Activated CD8-positive, alpha-beta T cell treated with anti-CD3 and anti-CD28 coated beads, Interleukin-2, amount 10 ng/mL, durations not matched to agents 7 days and 5 days (primary cell): ENCODE data around the gene CLDN6. TPM values are rescaled to one million over a fixed set of nuclear protein-coding genes. Genes with fewer than 3 reads are reported as not detected.

ENCODE experiments used
- ATAC-seq: fragments of 150-1000 bp; cut with Tn5 transposase; one replicate; pipeline ENCODE4 v1.10.0; 2021; ENCODE audit warnings: moderate library complexity
- CTCF ChIA-PET: fragments of 350-600 bp; sonication (Branson Sonifier 250); formaldehyde crosslinking; loops from one replicate; lab custom pipeline; 2021; ENCODE audit warnings: antibody characterized with exemption; lab: Charles Lee
- POLR2A ChIA-PET: fragments of 350-600 bp; sonication (Branson Sonifier 250); formaldehyde crosslinking; loops from one replicate; lab custom pipeline; 2021; ENCODE audit warnings: antibody characterized with exemption; lab: Charles Lee
- DNase-seq: peaks from one replicate; pipeline ENCODE4 v3.0.0-alpha.2; 2020
- H3K27ac Mint-ChIP-seq: one replicate; pipeline ENCODE4 v1.8.0; 2021; ENCODE audit warnings: mild to moderate bottlenecking, mixed read lengths
- H3K27me3 Mint-ChIP-seq: one replicate; pipeline ENCODE4 v1.8.0; 2021; ENCODE audit warnings: low read depth, mixed read lengths
- H3K36me3 Mint-ChIP-seq: one replicate; pipeline ENCODE4 v1.8.0; 2021; ENCODE audit warnings: low read depth, mixed read lengths
- H3K4me1 Mint-ChIP-seq: one replicate; pipeline ENCODE4 v1.8.0; 2021; ENCODE audit warnings: low read depth, mixed read lengths
- H3K4me3 Mint-ChIP-seq: one replicate; pipeline ENCODE4 v1.8.0; 2021; ENCODE audit warnings: mild to moderate bottlenecking, mixed read lengths
- H3K9me3 Mint-ChIP-seq: one replicate; pipeline ENCODE4 v1.8.0; 2022; ENCODE audit warnings: mixed read lengths; ENCODE audit not compliant: insufficient read depth
- total RNA-seq, 2 experiments: library from RNA; stranded (reverse); gene quantifications; one replicate each; pipeline ENCODE4 v1.2.3, GENCODE V29; 2021

The CLDN6 gene
- total RNA-seq, 2 experiments from 2014 or later, result not detected

- ATAC-seq (peak; percentile 17), DNase-seq (no peak)
- no peak overlapping the region for H3K27ac Mint-ChIP-seq
- H3K27me3 Mint-ChIP-seq, result peaks cover 66% of the 10 kb centered on the region
- CTCF ChIA-PET, result interaction anchor here (0.9 to 16.3 kb wide), 7 partner anchors 5 to 92 kb away, joined by 3 to 270 read pairs (median 159); partner anchors contain the start of genes BICDL2, CLDN6, HCFC1R1 and MMP25
- peaks cover 16% of the 10 kb centered on the region for H3K4me1 Mint-ChIP-seq
- H3K9me3 Mint-ChIP-seq, result no peaks in the 10 kb centered on the region
- H3K36me3 Mint-ChIP-seq, result no peaks in the 10 kb centered on the region
- POLR2A ChIA-PET, result interaction anchor here (1.4 to 4.9 kb wide), 3 partner anchors 8 to 14 kb away, joined by 3 to 20 read pairs (median 5); partner anchors contain the start of genes HCFC1R1, THOC6 and TNFRSF12A
- H3K4me3 Mint-ChIP-seq, result no peak overlapping the region
Observed at GRCh38 chr16:3035972-3036725, 18.2 kb upstream of the CLDN6 start.

- no peak overlapping the region for H3K4me3 Mint-ChIP-seq
- H3K9me3 Mint-ChIP-seq, result no peaks in the 10 kb centered on the region
- peaks cover 18% of the 10 kb centered on the region for H3K4me1 Mint-ChIP-seq
- H3K36me3 Mint-ChIP-seq, result no peaks in the 10 kb centered on the region
- peaks cover 66% of the 10 kb centered on the region for H3K27me3 Mint-ChIP-seq
- DNase-seq, result no peak
- ATAC-seq, result no peak
- CTCF ChIA-PET, result interaction anchor here (0.9 to 10.4 kb wide), 6 partner anchors 9 to 93 kb away, joined by 3 to 270 read pairs (median 132); partner anchors contain the start of genes BICDL2, CLDN6, HCFC1R1 and MMP25
- POLR2A ChIA-PET, result interaction anchor here (0.7 to 4.9 kb wide), 4 partner anchors 9 to 29 kb away, joined by 3 to 20 read pairs (median 4); partner anchors contain the start of genes HCFC1R1, THOC6 and TNFRSF12A
- H3K27ac Mint-ChIP-seq, result no peak overlapping the region
Observed at GRCh38 chr16:3035289-3035971, 17.4 kb upstream of the CLDN6 start.

- Mint-ChIP-seq H3K27ac (no peak overlapping the region), H3K4me3 (no peak overlapping the region), H3K27me3 (peaks cover 59% of the 10 kb centered on the region), H3K9me3 (no peaks in the 10 kb centered on the region), H3K4me1 (peaks cover 44% of the 10 kb centered on the region), H3K36me3 (no peaks in the 10 kb centered on the region)
- ChIA-PET CTCF (interaction anchor here (1.2 to 10.4 kb wide), 11 partner anchors 11 to 133 kb away, joined by 3 to 270 read pairs (median 17); partner anchors contain the start of genes BICDL2, CLDN6, CLDN9 and HCFC1R1), POLR2A (interaction anchor here (0.7 to 4.9 kb wide), 4 partner anchors 9 to 97 kb away, joined by 3 to 20 read pairs (median 4); partner anchors contain the start of genes HCFC1R1, MMP25, THOC6 and TNFRSF12A)
- DNase-seq, result no peak
- no peak for ATAC-seq
Observed at GRCh38 chr16:3032624-3033023, 14.6 kb upstream of the CLDN6 start.

GRCh38 chr16:3030222-3031212 lies 12.5 kb upstream of the CLDN6 start:
- H3K27ac Mint-ChIP-seq, result no peak overlapping the region

GRCh38 chr16:3029491-3030221 lies 11.7 kb upstream of the CLDN6 start:
- ChIA-PET CTCF (interaction anchor here (0.6 to 10.4 kb wide), 13 partner anchors 9 to 136 kb away, joined by 3 to 270 read pairs (median 10); partner anchors contain the start of genes BICDL2, CLDN6, HCFC1R1 and IL32), POLR2A (interaction anchor here (0.6 to 1.6 kb wide), 5 partner anchors 12 to 267 kb away, joined by 3 to 11 read pairs (median 4); partner anchors contain the start of gene PKMYT1)
- Mint-ChIP-seq H3K27ac (peak overlapping the region; percentile 65), H3K36me3 (peaks cover 18% of the 10 kb centered on the region), H3K9me3 (no peaks in the 10 kb centered on the region), H3K27me3 (peaks cover 39% of the 10 kb centered on the region), H3K4me3 (peak overlapping the region; percentile 65), H3K4me1 (peaks cover 44% of the 10 kb centered on the region)
- DNase-seq, result peak; percentile 68
- peak; percentile 58 for ATAC-seq

More at GRCh38 chr16:3030222-3031212, 12.5 kb upstream of the CLDN6 start:
- Mint-ChIP-seq H3K27me3 (peaks cover 46% of the 10 kb centered on the region), H3K4me1 (peaks cover 40% of the 10 kb centered on the region), H3K36me3 (peaks cover 15% of the 10 kb centered on the region), H3K9me3 (no peaks in the 10 kb centered on the region), H3K4me3 (peak overlapping the region; percentile 65)
- ATAC-seq, result no peak
- DNase-seq, result no peak
- POLR2A ChIA-PET, result interaction anchor here (1.1 to 1.6 kb wide), 7 partner anchors 12 to 50 kb away, joined by 3 to 15 read pairs (median 4); partner anchors contain the start of gene PKMYT1
- CTCF ChIA-PET, result interaction anchor here (0.6 to 10.4 kb wide), 19 partner anchors 9 to 138 kb away, joined by 3 to 270 read pairs (median 7); partner anchors contain the start of genes BICDL2, CLDN6, HCFC1R1 and IL32

GRCh38 chr16:3028716-3029319 lies 10.8 kb upstream of the CLDN6 start:
- peaks cover 48% of the 10 kb centered on the region for H3K4me1 Mint-ChIP-seq
- DNase-seq (no peak), ATAC-seq (no peak)
- H3K27ac Mint-ChIP-seq, result peak overlapping the region; percentile 49
- peaks cover 20% of the 10 kb centered on the region for H3K36me3 Mint-ChIP-seq
- H3K27me3 Mint-ChIP-seq, result peaks cover 31% of the 10 kb centered on the region
- CTCF ChIA-PET, result interaction anchor here (1.0 to 10.4 kb wide), 31 partner anchors 8 to 254 kb away, joined by 3 to 270 read pairs (median 6); partner anchors contain the start of genes BICDL2, CLDN6, CLDN9 and HCFC1R1
- peak overlapping the region; percentile 61 for H3K4me3 Mint-ChIP-seq
- H3K9me3 Mint-ChIP-seq, result no peaks in the 10 kb centered on the region
- POLR2A ChIA-PET, result interaction anchor here (0.9 to 1.6 kb wide), 4 partner anchors 14 to 48 kb away, joined by 3 to 11 read pairs (median 4); partner anchors contain the start of gene PKMYT1

GRCh38 chr16:3027983-3028715 lies 10.2 kb upstream of the CLDN6 start:
- ATAC-seq, result peak; percentile 46
- Mint-ChIP-seq H3K4me1 (peaks cover 50% of the 10 kb centered on the region), H3K27me3 (peaks cover 25% of the 10 kb centered on the region), H3K9me3 (no peaks in the 10 kb centered on the region), H3K4me3 (peak overlapping the region; percentile 61), H3K27ac (peak overlapping the region; percentile 63), H3K36me3 (peaks cover 20% of the 10 kb centered on the region)
- DNase-seq, result peak; percentile 90
- POLR2A ChIA-PET, result interaction anchor here (0.6 to 1.2 kb wide), 7 partner anchors 14 to 1328 kb away, joined by 3 to 4 read pairs (median 3); no protein-coding TSS in a partner anchor
- CTCF ChIA-PET, result interaction anchor here (0.7 to 10.4 kb wide), 30 partner anchors 7 to 255 kb away, joined by 3 to 270 read pairs (median 6); partner anchors contain the start of genes BICDL2, CLDN6, CLDN9 and HCFC1R1

- ATAC-seq (no peak), DNase-seq (no peak)
- Mint-ChIP-seq H3K27me3 (peaks cover 17% of the 10 kb centered on the region), H3K4me3 (no peak overlapping the region), H3K36me3 (peaks cover 23% of the 10 kb centered on the region), H3K4me1 (peaks cover 54% of the 10 kb centered on the region), H3K27ac (no peak overlapping the region), H3K9me3 (no peaks in the 10 kb centered on the region)
- ChIA-PET POLR2A (interaction anchor here (1.0 to 1.2 kb wide), 3 partner anchors 15 to 84 kb away, joined by 3 to 4 read pairs (median 3); no protein-coding TSS in a partner anchor), CTCF (interaction anchor here (0.7 to 10.4 kb wide), 23 partner anchors 6 to 255 kb away, joined by 3 to 270 read pairs (median 9); partner anchors contain the start of genes BICDL2, CLDN6, CLDN9 and HCFC1R1)
Observed at GRCh38 chr16:3027489-3027795, 9.5 kb upstream of the CLDN6 start.
